ENCODE data around the gene CYP26B1.

CYP26B1 gene

DNA sequence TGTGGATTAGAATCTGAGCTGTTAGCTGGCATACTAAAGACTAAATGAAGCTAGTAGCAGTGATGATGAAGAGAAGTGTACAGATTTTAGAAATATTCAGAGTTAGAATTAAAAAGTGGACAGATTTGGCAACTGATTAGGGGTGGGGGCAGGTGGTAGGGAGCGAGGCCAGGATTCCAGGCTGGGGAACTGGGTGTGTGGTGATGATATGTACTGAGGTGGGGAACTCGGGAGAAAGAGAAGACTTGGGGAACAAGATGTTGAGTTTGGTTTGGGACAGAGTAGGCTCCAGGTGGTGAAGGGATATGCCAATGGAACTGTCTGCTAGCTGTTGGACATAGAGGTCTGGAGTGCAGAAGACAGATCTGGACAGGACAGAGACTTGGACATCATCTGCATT is 9.2 kb upstream of the CYP26B1 start:
- TF ChIP-seq, protein P1, sequence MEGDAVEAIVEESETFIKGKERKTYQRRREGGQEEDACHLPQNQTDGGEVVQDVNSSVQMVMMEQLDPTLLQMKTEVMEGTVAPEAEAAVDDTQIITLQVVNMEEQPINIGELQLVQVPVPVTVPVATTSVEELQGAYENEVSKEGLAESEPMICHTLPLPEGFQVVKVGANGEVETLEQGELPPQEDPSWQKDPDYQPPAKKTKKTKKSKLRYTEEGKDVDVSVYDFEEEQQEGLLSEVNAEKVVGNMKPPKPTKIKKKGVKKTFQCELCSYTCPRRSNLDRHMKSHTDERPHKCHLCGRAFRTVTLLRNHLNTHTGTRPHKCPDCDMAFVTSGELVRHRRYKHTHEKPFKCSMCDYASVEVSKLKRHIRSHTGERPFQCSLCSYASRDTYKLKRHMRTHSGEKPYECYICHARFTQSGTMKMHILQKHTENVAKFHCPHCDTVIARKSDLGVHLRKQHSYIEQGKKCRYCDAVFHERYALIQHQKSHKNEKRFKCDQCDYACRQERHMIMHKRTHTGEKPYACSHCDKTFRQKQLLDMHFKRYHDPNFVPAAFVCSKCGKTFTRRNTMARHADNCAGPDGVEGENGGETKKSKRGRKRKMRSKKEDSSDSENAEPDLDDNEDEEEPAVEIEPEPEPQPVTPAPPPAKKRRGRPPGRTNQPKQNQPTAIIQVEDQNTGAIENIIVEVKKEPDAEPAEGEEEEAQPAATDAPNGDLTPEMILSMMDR (IDR thresholded peaks at IDR 0.05; ENCODE audit: low read length, missing control alignments): no peak
- DNase-seq (ENCODE audit: low read depth): no peak
- no peak overlapping the region for H3K4me3 ChIP-seq (replicated peaks; ENCODE audit: low read depth, low read length)

DNA sequence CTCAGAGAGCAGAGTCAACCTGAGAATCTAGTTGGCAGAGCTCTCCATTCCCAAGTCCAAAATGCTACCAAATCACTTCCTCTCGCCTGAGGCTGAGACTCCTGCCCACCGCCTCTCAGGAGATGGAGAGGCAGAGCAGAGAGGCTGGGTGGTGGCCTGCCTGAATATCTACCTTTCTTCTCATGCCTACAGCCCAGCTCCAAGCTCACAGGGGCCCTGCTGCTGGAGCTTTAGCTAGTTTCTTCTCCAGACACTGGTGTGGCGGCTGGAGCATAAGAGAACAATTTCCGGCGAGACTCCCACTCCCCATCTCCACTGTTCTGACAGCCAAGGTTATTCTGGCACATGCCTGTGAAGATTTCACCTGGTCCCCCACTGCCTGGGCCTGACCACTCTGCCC is 8.1 kb upstream of the CYP26B1 start:
- no peak for DNase-seq (ENCODE audit: low read depth)
- TF ChIP-seq, protein P1 (IDR thresholded peaks at IDR 0.05; ENCODE audit: low read length, missing control alignments): no peak
- no peak overlapping the region for H3K4me3 ChIP-seq (replicated peaks; ENCODE audit: low read depth, low read length)

DNA sequence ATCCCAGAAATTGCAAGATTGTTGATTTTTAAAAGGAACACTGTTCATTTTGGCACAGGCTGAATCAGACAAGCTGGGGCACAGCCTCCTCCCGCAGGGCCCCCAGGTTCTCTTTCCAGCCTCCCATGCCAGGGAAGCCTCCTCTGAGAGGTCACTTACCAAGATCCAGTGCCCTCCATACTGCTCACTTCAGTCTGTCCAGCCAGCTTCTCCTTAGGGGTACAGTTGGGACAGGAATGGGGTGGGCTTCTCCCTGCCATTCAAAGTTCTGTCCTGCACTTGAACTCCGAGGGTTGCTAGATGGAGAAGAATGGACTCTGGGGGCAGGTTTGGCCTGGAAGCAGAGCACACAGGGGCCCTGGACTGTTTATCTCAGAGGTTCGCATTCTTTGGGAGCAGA is 7.5 kb upstream of the CYP26B1 start:
- no peak for DNase-seq (ENCODE audit: low read depth)
- H3K4me3 ChIP-seq (replicated peaks; ENCODE audit: low read depth, low read length): no peak overlapping the region
- TF ChIP-seq, protein P1 (IDR thresholded peaks at IDR 0.05; ENCODE audit: low read length, missing control alignments): no peak

DNA sequence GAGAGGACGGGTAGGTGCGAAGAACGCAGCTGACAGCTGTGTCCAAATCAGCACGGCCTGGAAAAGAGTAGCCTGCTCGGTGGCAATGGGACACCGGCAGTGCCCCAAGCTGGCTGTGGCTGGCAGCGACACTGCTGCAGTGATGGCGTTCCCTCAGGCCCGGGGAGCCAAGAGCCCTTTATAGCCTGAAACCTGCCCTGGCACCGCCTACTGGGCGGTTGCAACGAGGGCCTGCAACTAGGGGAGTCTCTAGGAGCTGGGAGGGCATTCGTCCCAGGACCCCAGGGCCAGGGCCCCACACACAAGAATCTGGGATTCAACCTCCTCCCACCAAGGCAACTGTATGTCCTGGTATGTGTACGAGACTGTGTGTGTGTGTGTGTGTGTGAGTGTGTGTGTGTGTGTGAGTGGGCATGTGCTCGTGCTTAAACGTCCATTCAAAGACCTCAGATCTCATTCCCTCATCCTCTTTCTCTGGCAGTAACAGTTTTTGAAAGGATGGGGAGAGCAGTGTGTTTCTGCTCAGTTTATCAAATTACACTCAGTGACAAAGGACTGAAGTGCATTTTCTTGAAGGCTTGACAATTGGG is 6.8 kb upstream of the CYP26B1 start:
- H3K4me3 ChIP-seq (replicated peaks; ENCODE audit: low read depth, low read length): no peak overlapping the region
- TF ChIP-seq, protein P1 (IDR thresholded peaks at IDR 0.05; ENCODE audit: low read length, missing control alignments): no peak
- no peak for DNase-seq (ENCODE audit: low read depth)

DNA sequence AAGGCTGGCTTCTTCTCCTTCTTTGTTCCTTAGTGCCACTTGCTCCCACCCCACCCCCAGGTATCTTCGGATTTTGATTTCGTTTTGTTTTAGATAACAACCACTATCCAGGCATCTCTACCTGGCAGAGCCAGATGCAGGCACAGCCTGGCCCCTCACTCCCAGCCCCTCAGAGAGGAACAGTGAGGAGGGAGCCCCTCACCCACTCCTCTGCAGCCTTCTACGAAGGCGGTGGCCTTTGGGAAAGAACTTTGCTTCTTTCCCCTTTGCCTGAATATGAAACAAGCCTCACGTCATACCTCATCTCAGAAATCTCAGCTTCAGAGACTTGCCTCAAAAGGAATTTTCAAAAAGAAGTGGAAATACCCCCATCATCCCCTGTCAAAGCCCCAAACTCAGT is 6.3 kb upstream of the CYP26B1 start:
- no peak overlapping the region for H3K4me3 ChIP-seq (replicated peaks; ENCODE audit: low read depth, low read length)
- no peak for DNase-seq (ENCODE audit: low read depth)
- TF ChIP-seq, protein P1 (IDR thresholded peaks at IDR 0.05; ENCODE audit: low read length, missing control alignments): no peak

DNA sequence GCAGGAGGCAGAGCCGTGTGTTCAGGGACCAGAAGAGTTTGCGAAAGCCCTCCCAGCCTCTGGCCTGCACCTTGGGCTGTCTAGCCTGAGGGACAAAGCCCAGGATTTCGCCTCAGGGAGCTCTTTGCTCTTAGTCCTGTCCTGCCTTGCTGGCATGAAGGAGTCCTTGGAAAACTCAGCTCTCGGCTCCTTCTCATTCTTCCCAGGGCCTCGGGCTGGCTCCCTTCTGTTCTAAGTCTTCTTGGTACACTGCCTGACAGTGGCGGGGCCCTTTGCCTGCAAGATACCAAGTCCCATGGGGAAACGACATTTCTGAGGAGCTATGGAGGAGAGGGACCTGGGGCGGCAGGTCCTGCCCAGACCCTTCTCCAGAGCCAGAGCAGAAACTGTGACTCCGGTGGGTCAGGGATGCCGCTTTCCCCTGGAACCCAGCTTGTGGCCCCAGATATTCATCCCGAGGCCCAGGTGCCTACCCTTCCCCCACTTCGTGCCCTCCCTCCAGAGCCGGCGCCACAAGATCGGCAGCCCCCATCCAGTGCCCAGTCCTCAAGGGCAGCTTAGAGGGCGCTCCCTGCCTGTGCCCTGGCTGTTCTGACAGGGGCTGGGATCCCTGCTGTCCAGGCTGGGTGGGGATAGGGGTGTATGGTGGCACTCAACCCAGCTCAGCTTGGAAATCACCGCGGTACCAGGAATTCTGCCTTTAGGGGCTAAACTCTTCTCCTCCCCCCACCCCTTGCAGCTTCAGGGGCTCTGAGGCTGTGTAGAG is 5.5 kb upstream of the CYP26B1 start:
- DNase-seq (ENCODE audit: low read depth): no peak
- TF ChIP-seq, protein P1 (IDR thresholded peaks at IDR 0.05; ENCODE audit: low read length, missing control alignments): no peak
- H3K4me3 ChIP-seq (replicated peaks; ENCODE audit: low read depth, low read length): no peak overlapping the region
